GM12878 (cell line): ENCODE data around the gene KPNA4. TPM values are rescaled to one million over a fixed set of nuclear protein-coding genes. Genes with fewer than 3 reads are reported as not detected.

Experiments used
- ATAC-seq: fragments of 200-7000 bp; cut with Tn5 transposase; 3 replicates; pipeline ENCODE4 v1.9.1; 2020; ENCODE audit warnings: mild to moderate bottlenecking, moderate library complexity
- BruUV-seq: library from RNA; stranded (reverse); fragments of 400-500 nt; replicated peaks from 2 replicates; lab custom pipeline; 2021; lab: Mats Ljungman, UMichigan
- CTCF ChIA-PET: fragments of 300-600 bp; sonication (Branson Sonifier 250); formaldehyde crosslinking; extraction: SDS; loops from one replicate; lab custom pipeline; 2021; ENCODE audit warnings: inconsistent platforms; lab: Yijun Ruan, JAX
- POLR2A ChIA-PET: fragments of 350-600 bp; formaldehyde crosslinking; extraction: SDS; loops from one replicate; lab custom pipeline; 2021; ENCODE audit warnings: inconsistent platforms; lab: Charles Lee
- RAD21 ChIA-PET: fragments of 300-600 bp; sonication (Branson Sonifier 250); formaldehyde crosslinking; loops from one replicate; lab custom pipeline; 2023; ENCODE audit warnings: antibody characterized with exemption; ENCODE audit not compliant: unreplicated experiment; lab: Charles Lee
- SMC1A ChIA-PET: fragments of 300-600 bp; sonication (Branson Sonifier 250); formaldehyde crosslinking; loops from one replicate; lab custom pipeline; 2023; ENCODE audit not compliant: unreplicated experiment, uncharacterized antibody; lab: Charles Lee
- DNase-seq: peaks from one replicate; pipeline ENCODE4 v3.0.0-alpha.2; 2011; ENCODE audit warnings: low read depth, low spot score
- FAIRE-seq: peaks from 3 replicates; lab custom pipeline; 2011; peaks lifted over from hg19 to GRCh38; lab: Jason Lieb, UNC
- H2AFZ ChIP-seq: 2 replicates; pipeline ENCODE4 v1.6.0; 2011; ENCODE audit warnings: low read depth, low read length, control low read depth; ENCODE audit not compliant: control insufficient read depth
- H3K27ac ChIP-seq: 2 replicates; pipeline ENCODE4 v1.5.1; 2011; ENCODE audit warnings: control low read depth; ENCODE audit not compliant: control insufficient read depth, insufficient read depth
- H3K27me3 ChIP-seq, 2 experiments: replicated peaks in 1 of 2; 2 replicates each; pipeline versions ENCODE4 v1.6.0 to v1.6.1; 2011; ENCODE audit warnings: low read length in 1 of 2; ENCODE audit not compliant: control insufficient read depth in 2 of 2, insufficient read depth in 2 of 2
- H3K36me3 ChIP-seq, 2 experiments: 2 replicates each; pipeline ENCODE4 v1.5.1; 2011; ENCODE audit warnings: low read length in 1 of 2; ENCODE audit not compliant: control insufficient read depth in 2 of 2, insufficient read depth in 2 of 2
- H3K4me1 ChIP-seq: 2 replicates; pipeline ENCODE4 v1.6.1; 2011; ENCODE audit warnings: mild to moderate bottlenecking, low read length, moderate library complexity, mixed read lengths; ENCODE audit not compliant: control insufficient read depth, insufficient read depth
- H3K4me2 ChIP-seq: 2 replicates; pipeline ENCODE4 v1.6.0; 2011; ENCODE audit warnings: control low read depth; ENCODE audit not compliant: control insufficient read depth, insufficient read depth
- H3K4me3 ChIP-seq: fragments of 200-600 bp; sonication (generic); 2 replicates; pipeline ENCODE4 v1.5.1; 2016
- H3K79me2 ChIP-seq: 2 replicates; pipeline ENCODE4 v1.6.0; 2011; ENCODE audit warnings: low read length; ENCODE audit not compliant: control insufficient read depth, insufficient read depth
- H3K9ac ChIP-seq: 2 replicates; pipeline ENCODE4 v1.8.0; 2011; ENCODE audit warnings: low read length, control low read depth, mixed read lengths; ENCODE audit not compliant: control insufficient read depth, insufficient read depth
- H3K9me3 ChIP-seq: replicated peaks from 3 replicates; pipeline ENCODE4 v1.5.1; 2011; ENCODE audit warnings: mild to moderate bottlenecking, low read length; ENCODE audit not compliant: control insufficient read depth, insufficient read depth
- H4K20me1 ChIP-seq: 2 replicates; pipeline ENCODE4 v1.6.0; 2011; ENCODE audit not compliant: control insufficient read depth, insufficient read depth
- CREB1 ChIP-seq: IDR thresholded peaks from 2 replicates; pipeline ENCODE4 v1.6.1; 2012; ENCODE audit warnings: low read depth, mild to moderate bottlenecking, inconsistent platforms
- IRF5 ChIP-seq: fragments of 450-650 bp; IDR thresholded peaks from 2 replicates; pipeline ENCODE4 v1.6.1; 2017; ENCODE audit warnings: borderline replicate concordance
- TBL1XR1 ChIP-seq: IDR thresholded peaks from 2 replicates; pipeline ENCODE4 v1.6.1; 2012; ENCODE audit warnings: low read depth, low read length, improper control_type of control experiment
- ZBED1 ChIP-seq: IDR thresholded peaks from 2 replicates; pipeline ENCODE4 v1.6.1; 2016; ENCODE audit warnings: borderline replicate concordance
- WGBS: methylation state at CpG from one replicate; pipeline ENCODE4 v1.1.6; 2016; ENCODE audit warnings: low lambda C conversion rate; ENCODE audit not compliant: insufficient replicate concordance, insufficient coverage; ENCODE audit errors: missing lambda C conversion rate; 5-methylcytosine and 5-hydroxymethylcytosine counted together
- in situ Hi-C: fragments of 300-500 bp; cut with MboI; formaldehyde crosslinking; loops from 9 replicates; pipeline ENCODE4 v1.14.3; 2018; ENCODE audit warnings: mixed read lengths
- intact Hi-C: fragments of 100-400 bp; cut with micrococcal nuclease; formaldehyde crosslinking; loops from one replicate; pipeline ENCODE4 v1.14.2; 2022; ENCODE audit not compliant: unreplicated experiment
- polyA plus RNA-seq, 11 experiments: library from polyadenylated mRNA; depleted of rRNA in 4 of 11; unstranded in 6 of 11; stranded (reverse) in 5 of 11; fragments of >200 nt; fragmentation: Nextera tagmentation in 4 of 11; fragmentation: Illumina TruSeq in 1 of 11; extraction: Ambion mirVana in 4 of 11; extraction: Trizol in 1 of 11; gene quantifications; 1 replicate in 1 of 11; 2 replicates in 10 of 11; pipeline versions ENCODE4 v1.2.1 to v1.2.3, GENCODE V29; 2011 to 2016; ENCODE audit warnings: inconsistent platforms in 2 of 11, missing spikeins in 2 of 11, low read depth in 1 of 11
- total RNA-seq, 4 experiments: library from RNA; depleted of rRNA in 3 of 4; stranded (reverse); fragments of >200 nt in 3 of 4; fragmentation: Illumina TruSeq in 1 of 4; extraction: Trizol in 1 of 4; gene quantifications; 2 replicates each; pipeline versions ENCODE4 v1.2.1 to v1.2.3, GENCODE V29; 2013 to 2021
- TF ChIP-seq, protein P1 (sequence below): IDR thresholded peaks from 2 replicates; pipeline ENCODE4 v1.6.1; 2011; ENCODE audit warnings: mild to moderate bottlenecking, low read depth, low read length, moderate library complexity; ENCODE audit not compliant: insufficient replicate concordance
- TF ChIP-seq, protein P2 (sequence below): fragments of 450-650 bp; formaldehyde crosslinking; IDR thresholded peaks from 2 replicates; pipeline ENCODE4 v1.4.0; 2020; ENCODE audit warnings: mild to moderate bottlenecking, moderate library complexity
- TF ChIP-seq, protein P3 (sequence below): fragments of 450-650 bp; IDR thresholded peaks from 2 replicates; pipeline ENCODE4 v1.6.1; 2016; ENCODE audit warnings: mild to moderate bottlenecking

Gene KPNA4
- total and polyA plus RNA-seq, 10 of the 15 experiments (the other 5 are each of a cell fraction or from before 2014, with no cell fraction given) = 9.9 to 40.6 (median 18.1) TPM

- Histone ChIP-seq H3K36me3 (no peaks in the 10 kb centered on the region), H3K79me2 (no peaks in the 10 kb centered on the region), H3K9ac (no peak overlapping the region), H2AFZ (no peak overlapping the region), H3K4me1 (no peaks in the 10 kb centered on the region), H3K4me2 (no peak overlapping the region), H3K27ac (no peak overlapping the region), H3K9me3 (no peaks in the 10 kb centered on the region), H4K20me1 (no peaks in the 10 kb centered on the region), H3K4me3 (no peak overlapping the region), H3K27me3 (no peaks in the 10 kb centered on the region)
- DNase-seq (no peak), FAIRE-seq (no peak), ATAC-seq (no peak)
- BruUV-seq = no TSS peak
- in situ Hi-C loops (no loop called here), intact Hi-C loops (no loop called here)
- RAD21 ChIA-PET = no interaction called here
- no peak for TF ChIP-seq ZBED1
- no peak for TF ChIP-seq CREB1
- no peak for TF ChIP-seq TBL1XR1
- TF ChIP-seq IRF5 = no peak
- WGBS = no CpG with 5 or more reads among the region's 3 CpGs
- POLR2A ChIA-PET = no interaction called here
- SMC1A ChIA-PET = no interaction called here
- CTCF ChIA-PET = no interaction called here
Observed at GRCh38 chr3:160607826-160608225, 42.5 kb upstream of the KPNA4 start.

- Histone ChIP-seq H3K27ac (no peak overlapping the region), H3K79me2 (no peaks in the 10 kb centered on the region), H2AFZ (no peak overlapping the region), H3K4me1 (no peaks in the 10 kb centered on the region), H3K9ac (no peak overlapping the region), H3K36me3 (no peaks in the 10 kb centered on the region), H3K9me3 (no peaks in the 10 kb centered on the region), H3K27me3 (no peaks in the 10 kb centered on the region), H4K20me1 (no peaks in the 10 kb centered on the region), H3K4me2 (no peak overlapping the region), H3K4me3 (no peak overlapping the region)
- no TSS peak for BruUV-seq
- in situ Hi-C loops (no loop called here), intact Hi-C loops (no loop called here)
- ATAC-seq (no peak), DNase-seq (no peak), FAIRE-seq (no peak)
- ChIA-PET SMC1A (no interaction called here), POLR2A (no interaction called here), RAD21 (no interaction called here), CTCF (no interaction called here)
- TF ChIP-seq, protein P1, sequence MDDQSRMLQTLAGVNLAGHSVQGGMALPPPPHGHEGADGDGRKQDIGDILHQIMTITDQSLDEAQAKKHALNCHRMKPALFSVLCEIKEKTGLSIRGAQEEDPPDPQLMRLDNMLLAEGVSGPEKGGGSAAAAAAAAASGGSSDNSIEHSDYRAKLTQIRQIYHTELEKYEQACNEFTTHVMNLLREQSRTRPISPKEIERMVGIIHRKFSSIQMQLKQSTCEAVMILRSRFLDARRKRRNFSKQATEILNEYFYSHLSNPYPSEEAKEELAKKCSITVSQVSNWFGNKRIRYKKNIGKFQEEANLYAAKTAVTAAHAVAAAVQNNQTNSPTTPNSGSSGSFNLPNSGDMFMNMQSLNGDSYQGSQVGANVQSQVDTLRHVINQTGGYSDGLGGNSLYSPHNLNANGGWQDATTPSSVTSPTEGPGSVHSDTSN = no peak
- TF ChIP-seq, protein P2, sequence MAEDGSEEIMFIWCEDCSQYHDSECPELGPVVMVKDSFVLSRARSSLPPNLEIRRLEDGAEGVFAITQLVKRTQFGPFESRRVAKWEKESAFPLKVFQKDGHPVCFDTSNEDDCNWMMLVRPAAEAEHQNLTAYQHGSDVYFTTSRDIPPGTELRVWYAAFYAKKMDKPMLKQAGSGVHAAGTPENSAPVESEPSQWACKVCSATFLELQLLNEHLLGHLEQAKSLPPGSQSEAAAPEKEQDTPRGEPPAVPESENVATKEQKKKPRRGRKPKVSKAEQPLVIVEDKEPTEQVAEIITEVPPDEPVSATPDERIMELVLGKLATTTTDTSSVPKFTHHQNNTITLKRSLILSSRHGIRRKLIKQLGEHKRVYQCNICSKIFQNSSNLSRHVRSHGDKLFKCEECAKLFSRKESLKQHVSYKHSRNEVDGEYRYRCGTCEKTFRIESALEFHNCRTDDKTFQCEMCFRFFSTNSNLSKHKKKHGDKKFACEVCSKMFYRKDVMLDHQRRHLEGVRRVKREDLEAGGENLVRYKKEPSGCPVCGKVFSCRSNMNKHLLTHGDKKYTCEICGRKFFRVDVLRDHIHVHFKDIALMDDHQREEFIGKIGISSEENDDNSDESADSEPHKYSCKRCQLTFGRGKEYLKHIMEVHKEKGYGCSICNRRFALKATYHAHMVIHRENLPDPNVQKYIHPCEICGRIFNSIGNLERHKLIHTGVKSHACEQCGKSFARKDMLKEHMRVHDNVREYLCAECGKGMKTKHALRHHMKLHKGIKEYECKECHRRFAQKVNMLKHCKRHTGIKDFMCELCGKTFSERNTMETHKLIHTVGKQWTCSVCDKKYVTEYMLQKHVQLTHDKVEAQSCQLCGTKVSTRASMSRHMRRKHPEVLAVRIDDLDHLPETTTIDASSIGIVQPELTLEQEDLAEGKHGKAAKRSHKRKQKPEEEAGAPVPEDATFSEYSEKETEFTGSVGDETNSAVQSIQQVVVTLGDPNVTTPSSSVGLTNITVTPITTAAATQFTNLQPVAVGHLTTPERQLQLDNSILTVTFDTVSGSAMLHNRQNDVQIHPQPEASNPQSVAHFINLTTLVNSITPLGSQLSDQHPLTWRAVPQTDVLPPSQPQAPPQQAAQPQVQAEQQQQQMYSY (CRISPR knock-in tag) = no peak
- TF ChIP-seq, protein P3, sequence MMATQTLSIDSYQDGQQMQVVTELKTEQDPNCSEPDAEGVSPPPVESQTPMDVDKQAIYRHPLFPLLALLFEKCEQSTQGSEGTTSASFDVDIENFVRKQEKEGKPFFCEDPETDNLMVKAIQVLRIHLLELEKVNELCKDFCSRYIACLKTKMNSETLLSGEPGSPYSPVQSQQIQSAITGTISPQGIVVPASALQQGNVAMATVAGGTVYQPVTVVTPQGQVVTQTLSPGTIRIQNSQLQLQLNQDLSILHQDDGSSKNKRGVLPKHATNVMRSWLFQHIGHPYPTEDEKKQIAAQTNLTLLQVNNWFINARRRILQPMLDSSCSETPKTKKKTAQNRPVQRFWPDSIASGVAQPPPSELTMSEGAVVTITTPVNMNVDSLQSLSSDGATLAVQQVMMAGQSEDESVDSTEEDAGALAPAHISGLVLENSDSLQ = no peak
Observed at GRCh38 chr3:160605315-160605714, 39.9 kb upstream of the KPNA4 start.
